Endothelial cell (in vitro differentiated cells): ENCODE measurements around the gene LRP1B. TPM values are rescaled to one million over a fixed set of nuclear protein-coding genes. Genes with fewer than 3 reads are reported as not detected.

Source experiments
- DNase-seq: peaks from one replicate; pipeline ENCODE4 v3.0.0; 2021; ENCODE audit warnings: low spot score
- H3K27ac Mint-ChIP-seq: one replicate; pipeline ENCODE4 v1.8.0; 2021; ENCODE audit warnings: mixed read lengths, inconsistent platforms; ENCODE audit not compliant: unreplicated experiment
- H3K27me3 Mint-ChIP-seq: one replicate; pipeline ENCODE4 v1.8.0; 2021; ENCODE audit warnings: mild to moderate bottlenecking, moderate library complexity, mixed read lengths, inconsistent platforms; ENCODE audit not compliant: unreplicated experiment
- H3K36me3 Mint-ChIP-seq: one replicate; pipeline ENCODE4 v1.8.0; 2021; ENCODE audit warnings: mild to moderate bottlenecking, low read depth, mixed read lengths, inconsistent platforms; ENCODE audit not compliant: unreplicated experiment
- H3K4me1 Mint-ChIP-seq: one replicate; pipeline ENCODE4 v1.8.0; 2021; ENCODE audit warnings: mild to moderate bottlenecking, mixed read lengths, inconsistent platforms; ENCODE audit not compliant: unreplicated experiment
- H3K4me3 Mint-ChIP-seq: one replicate; pipeline ENCODE4 v1.8.0; 2021; ENCODE audit warnings: mild to moderate bottlenecking, mixed read lengths, inconsistent platforms; ENCODE audit not compliant: unreplicated experiment
- H3K9me3 Mint-ChIP-seq: one replicate; pipeline ENCODE4 v1.8.0; 2021; ENCODE audit warnings: mixed read lengths, inconsistent platforms; ENCODE audit not compliant: unreplicated experiment
- total RNA-seq: library from RNA; stranded (reverse); fragmentation: NEBNext Ultra II Directional; extraction: Animal tissue kit (Norgen Biotek cat#: 25700); gene quantifications from one replicate; pipeline ENCODE4 v1.2.1, GENCODE V29; 2021; ENCODE audit not compliant: unreplicated experiment
- TF ChIP-seq, protein P1 (sequence below): fragments of 200-600 bp; sonication (generic); IDR thresholded peaks from one replicate; pipeline ENCODE4 v1.5.0; 2021; ENCODE audit warnings: antibody characterized with exemption; ENCODE audit not compliant: unreplicated experiment

The LRP1B gene
- total RNA-seq, 1 donor from 2014 or later: 1.4 TPM

DNA sequence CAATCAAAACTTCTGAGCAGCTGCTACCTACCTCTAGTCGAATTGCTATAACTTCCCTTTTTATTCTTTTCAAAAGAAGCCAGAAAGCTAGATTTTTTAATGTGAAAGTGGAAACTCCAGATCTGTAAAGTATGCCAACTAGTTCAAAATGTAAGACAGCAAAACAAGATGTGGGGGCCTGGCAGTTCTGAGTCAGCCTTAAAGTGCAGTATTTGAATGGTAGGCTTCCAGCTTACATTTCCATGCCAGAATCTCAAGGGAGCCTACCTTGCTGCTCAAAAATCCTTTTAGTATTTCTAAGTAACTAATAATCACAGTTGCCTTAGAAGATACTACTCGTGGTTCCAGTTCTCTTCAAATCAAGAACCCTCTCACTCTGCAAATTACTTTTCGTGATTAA, 1288.7 kb downstream of the LRP1B start:
- Mint-ChIP-seq H3K27ac (no peak overlapping the region), H3K4me3 (no peak overlapping the region), H3K4me1 (no peaks in the 10 kb centered on the region), H3K27me3 (no peaks in the 10 kb centered on the region), H3K9me3 (no peaks in the 10 kb centered on the region), H3K36me3 (no peaks in the 10 kb centered on the region)
- no peak for DNase-seq
- TF ChIP-seq, protein P1, sequence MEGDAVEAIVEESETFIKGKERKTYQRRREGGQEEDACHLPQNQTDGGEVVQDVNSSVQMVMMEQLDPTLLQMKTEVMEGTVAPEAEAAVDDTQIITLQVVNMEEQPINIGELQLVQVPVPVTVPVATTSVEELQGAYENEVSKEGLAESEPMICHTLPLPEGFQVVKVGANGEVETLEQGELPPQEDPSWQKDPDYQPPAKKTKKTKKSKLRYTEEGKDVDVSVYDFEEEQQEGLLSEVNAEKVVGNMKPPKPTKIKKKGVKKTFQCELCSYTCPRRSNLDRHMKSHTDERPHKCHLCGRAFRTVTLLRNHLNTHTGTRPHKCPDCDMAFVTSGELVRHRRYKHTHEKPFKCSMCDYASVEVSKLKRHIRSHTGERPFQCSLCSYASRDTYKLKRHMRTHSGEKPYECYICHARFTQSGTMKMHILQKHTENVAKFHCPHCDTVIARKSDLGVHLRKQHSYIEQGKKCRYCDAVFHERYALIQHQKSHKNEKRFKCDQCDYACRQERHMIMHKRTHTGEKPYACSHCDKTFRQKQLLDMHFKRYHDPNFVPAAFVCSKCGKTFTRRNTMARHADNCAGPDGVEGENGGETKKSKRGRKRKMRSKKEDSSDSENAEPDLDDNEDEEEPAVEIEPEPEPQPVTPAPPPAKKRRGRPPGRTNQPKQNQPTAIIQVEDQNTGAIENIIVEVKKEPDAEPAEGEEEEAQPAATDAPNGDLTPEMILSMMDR: no peak

DNA sequence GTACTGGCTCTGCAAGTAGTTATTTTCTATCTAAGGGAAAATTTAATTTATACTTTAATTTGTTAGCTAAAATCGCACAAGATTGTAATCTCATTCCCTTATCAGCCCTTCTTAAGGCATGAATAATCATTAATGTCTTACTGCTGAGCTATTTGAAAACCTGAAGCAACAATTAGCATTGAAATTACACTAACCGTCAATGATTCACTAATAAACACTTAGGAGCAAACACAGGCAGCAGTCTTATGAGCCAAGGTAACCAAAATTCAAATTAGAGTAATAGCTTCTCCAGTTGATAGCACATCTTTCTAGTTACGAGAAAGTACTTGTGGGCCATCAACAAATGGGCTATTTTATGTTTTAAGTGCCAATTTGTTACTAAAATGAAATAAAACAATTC, 1289.7 kb downstream of the LRP1B start:
- Mint-ChIP-seq H3K4me1 (no peaks in the 10 kb centered on the region), H3K27me3 (no peaks in the 10 kb centered on the region), H3K36me3 (no peaks in the 10 kb centered on the region), H3K4me3 (no peak overlapping the region), H3K27ac (no peak overlapping the region), H3K9me3 (no peaks in the 10 kb centered on the region)
- TF ChIP-seq, protein P1: no peak
- no peak for DNase-seq

DNA sequence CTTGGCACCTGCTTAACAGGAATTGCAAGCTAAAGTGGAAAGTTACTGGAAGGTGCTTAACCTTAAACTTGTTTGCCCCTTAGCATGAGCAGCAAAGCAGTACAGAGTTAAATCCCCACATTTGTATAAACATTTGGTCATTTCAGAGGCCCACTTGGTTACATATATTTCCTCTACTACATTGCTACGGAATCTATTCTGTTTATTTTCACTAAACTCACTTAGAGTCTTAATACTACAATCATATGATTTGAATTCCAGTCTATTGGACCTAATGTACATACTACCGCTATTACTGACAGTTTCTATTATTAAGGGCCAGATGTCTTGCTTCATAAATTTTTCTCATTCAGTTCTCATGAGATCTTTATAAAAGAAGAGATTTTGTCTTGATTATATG, 1294.0 kb downstream of the LRP1B start:
- H3K9me3 Mint-ChIP-seq: no peaks in the 10 kb centered on the region
- TF ChIP-seq, protein P1: no peak
- no peak for DNase-seq
- H3K27ac Mint-ChIP-seq: no peak overlapping the region
- no peaks in the 10 kb centered on the region for H3K27me3 Mint-ChIP-seq
- no peaks in the 10 kb centered on the region for H3K36me3 Mint-ChIP-seq
- H3K4me1 Mint-ChIP-seq: no peaks in the 10 kb centered on the region
- no peak overlapping the region for H3K4me3 Mint-ChIP-seq

DNA sequence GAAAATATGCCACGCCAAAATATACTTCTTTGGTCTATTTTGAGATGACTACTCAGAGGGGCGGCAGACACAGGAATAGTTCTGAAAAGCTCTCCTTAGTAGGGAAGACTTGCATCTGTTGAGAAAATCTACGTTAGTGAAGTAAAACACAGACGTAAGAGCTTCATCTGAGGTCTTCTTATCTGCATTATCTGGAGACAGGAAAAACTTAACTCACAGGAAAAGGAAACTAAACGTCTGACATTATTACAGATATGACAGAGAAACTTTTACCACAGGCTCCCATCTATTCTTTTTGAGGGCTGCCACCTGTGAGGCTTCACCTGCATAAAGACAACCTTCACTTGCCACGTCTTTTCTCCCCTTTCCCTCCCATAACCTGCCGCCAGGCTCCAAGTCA, 1295.7 kb downstream of the LRP1B start:
- Mint-ChIP-seq H3K9me3 (no peaks in the 10 kb centered on the region), H3K27ac (no peak overlapping the region), H3K4me1 (no peaks in the 10 kb centered on the region), H3K36me3 (no peaks in the 10 kb centered on the region), H3K27me3 (no peaks in the 10 kb centered on the region), H3K4me3 (no peak overlapping the region)
- DNase-seq: no peak
- TF ChIP-seq, protein P1: no peak

DNA sequence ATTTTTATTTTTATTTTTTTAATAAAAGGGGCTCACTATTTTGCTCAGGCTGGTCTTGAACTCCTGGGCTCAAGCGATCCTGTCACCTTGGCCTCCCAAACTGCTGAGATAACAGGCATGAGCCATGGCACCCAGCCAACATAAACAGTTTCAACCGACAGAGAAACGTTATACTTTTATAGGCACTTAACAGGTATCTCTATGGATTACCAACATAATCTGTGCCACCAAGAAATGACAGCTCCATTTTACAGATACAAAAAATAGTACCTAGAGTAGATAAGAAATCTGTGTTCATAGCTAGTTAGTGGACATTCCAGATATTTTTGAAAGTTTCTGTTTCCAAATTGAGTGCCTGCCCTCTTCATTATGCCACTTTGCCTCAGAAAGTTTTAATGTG, 1316.7 kb downstream of the LRP1B start:
- no peaks in the 10 kb centered on the region for H3K9me3 Mint-ChIP-seq
- no peaks in the 10 kb centered on the region for H3K27me3 Mint-ChIP-seq
- DNase-seq: no peak
- H3K4me1 Mint-ChIP-seq: no peaks in the 10 kb centered on the region
- TF ChIP-seq, protein P1: no peak
- H3K36me3 Mint-ChIP-seq: no peaks in the 10 kb centered on the region
- no peak overlapping the region for H3K4me3 Mint-ChIP-seq
- no peak overlapping the region for H3K27ac Mint-ChIP-seq
